H1 (cell line): ENCODE measurements around the gene SMYD3. TPM values are rescaled to one million over a fixed set of nuclear protein-coding genes. Genes with fewer than 3 reads are reported as not detected.

Source experiments
- CEBPB ChIP-seq: IDR thresholded peaks from 2 replicates; pipeline ENCODE4 v1.6.1; 2012; ENCODE audit warnings: low read depth, low read length
- CHD1 ChIP-seq: IDR thresholded peaks from 2 replicates; pipeline ENCODE4 v1.6.1; 2012; ENCODE audit warnings: low read depth, low read length, improper control_type of control experiment
- EP300 ChIP-seq, 2 experiments: IDR thresholded peaks; 1 replicate in 1 of 2; 2 replicates in 1 of 2; pipeline ENCODE4 v1.6.1; 2011 to 2012; ENCODE audit warnings: low read depth in 2 of 2, low read length in 2 of 2, mild to moderate bottlenecking in 2 of 2, borderline replicate concordance in 1 of 2, inconsistent platforms in 1 of 2, moderate library complexity in 1 of 2
- GABPA ChIP-seq: IDR thresholded peaks from 2 replicates; pipeline ENCODE4 v1.6.1; 2011; ENCODE audit warnings: mild to moderate bottlenecking, low read length, moderate library complexity, borderline replicate concordance; ENCODE audit not compliant: insufficient read depth
- GTF2F1 ChIP-seq: IDR thresholded peaks from 2 replicates; pipeline ENCODE4 v1.6.1; 2012; ENCODE audit warnings: low read depth, low read length, improper control_type of control experiment, borderline replicate concordance
- KDM1A ChIP-seq: fragments of 200-600, 300-600 bp; sonication (generic); IDR thresholded peaks from 2 replicates; pipeline ENCODE4 v1.7.1; 2016; ENCODE audit warnings: mild to moderate bottlenecking, low read length, borderline replicate concordance
- MAFK ChIP-seq: IDR thresholded peaks from 2 replicates; pipeline ENCODE4 v1.6.1; 2012; ENCODE audit warnings: low read depth, mild to moderate bottlenecking, improper control_type of control experiment, low read length
- NRF1 ChIP-seq: IDR thresholded peaks from 2 replicates; pipeline ENCODE4 v1.6.1; 2011; ENCODE audit warnings: mild to moderate bottlenecking, low read depth, low read length, improper control_type of control experiment
- PHF8 ChIP-seq: fragments of 200-600 bp; sonication (generic); conservative IDR thresholded peaks from 2 replicates; pipeline ENCODE4 v1.7.1; 2012; ENCODE audit warnings: low read depth, mild to moderate bottlenecking, inconsistent platforms, low read length, moderate library complexity
- polyA plus RNA-seq, 7 experiments: library from polyadenylated mRNA; depleted of rRNA in 3 of 7; stranded (reverse) in 5 of 7; unstranded in 2 of 7; fragments of >200 nt in 5 of 7; fragments of 200-250 nt in 2 of 7; gene quantifications; 1 replicate in 5 of 7; 2 replicates in 1 of 7; 4 replicates in 1 of 7; pipeline versions ENCODE4 v1.2.1 to v1.2.3, GENCODE V29; 2011 to 2013; ENCODE audit warnings: missing spikeins in 2 of 7, mixed read lengths in 2 of 7
- total RNA-seq: library from RNA; stranded (reverse); fragmentation: NEBNext Ultra II Directional; extraction: Animal tissue kit (Norgen Biotek cat#: 25700); gene quantifications from 2 replicates; pipeline ENCODE4 v1.2.1, GENCODE V29; 2021
- TF ChIP-seq, protein P1 (sequence below): fragments of 300-600 bp; sonication (generic); IDR thresholded peaks from 2 replicates; pipeline ENCODE4 v1.7.1; 2012; ENCODE audit warnings: low read length, moderate library complexity, mild to moderate bottlenecking, inconsistent platforms; ENCODE audit not compliant: insufficient replicate concordance

The SMYD3 gene
- total and polyA plus RNA-seq, 2 of the 8 experiments (the other 6 are each of a cell fraction or from before 2014, with no cell fraction given), result 17.3 to 25.4 TPM

DNA sequence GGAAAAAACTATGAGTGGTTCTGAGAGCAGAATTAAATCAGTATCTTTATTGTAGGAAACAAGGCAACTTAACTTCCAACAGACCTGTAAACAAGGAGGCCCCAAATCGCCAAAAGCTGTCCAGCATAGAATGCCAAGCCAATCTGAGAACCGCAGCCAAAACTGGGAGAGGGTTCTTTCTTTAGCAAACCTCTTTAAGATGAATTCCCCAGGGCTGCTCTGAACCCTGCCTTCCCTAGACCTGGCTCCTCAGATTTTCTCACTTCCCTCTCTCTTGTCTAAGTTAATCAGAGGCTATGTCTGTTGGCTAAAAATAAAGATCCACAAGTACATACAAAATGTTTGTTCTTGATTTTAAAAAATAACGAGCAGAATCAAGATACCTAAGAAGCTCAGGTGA is 141.4 kb downstream of the SMYD3 start (continued):
- TF ChIP-seq, protein P1, sequence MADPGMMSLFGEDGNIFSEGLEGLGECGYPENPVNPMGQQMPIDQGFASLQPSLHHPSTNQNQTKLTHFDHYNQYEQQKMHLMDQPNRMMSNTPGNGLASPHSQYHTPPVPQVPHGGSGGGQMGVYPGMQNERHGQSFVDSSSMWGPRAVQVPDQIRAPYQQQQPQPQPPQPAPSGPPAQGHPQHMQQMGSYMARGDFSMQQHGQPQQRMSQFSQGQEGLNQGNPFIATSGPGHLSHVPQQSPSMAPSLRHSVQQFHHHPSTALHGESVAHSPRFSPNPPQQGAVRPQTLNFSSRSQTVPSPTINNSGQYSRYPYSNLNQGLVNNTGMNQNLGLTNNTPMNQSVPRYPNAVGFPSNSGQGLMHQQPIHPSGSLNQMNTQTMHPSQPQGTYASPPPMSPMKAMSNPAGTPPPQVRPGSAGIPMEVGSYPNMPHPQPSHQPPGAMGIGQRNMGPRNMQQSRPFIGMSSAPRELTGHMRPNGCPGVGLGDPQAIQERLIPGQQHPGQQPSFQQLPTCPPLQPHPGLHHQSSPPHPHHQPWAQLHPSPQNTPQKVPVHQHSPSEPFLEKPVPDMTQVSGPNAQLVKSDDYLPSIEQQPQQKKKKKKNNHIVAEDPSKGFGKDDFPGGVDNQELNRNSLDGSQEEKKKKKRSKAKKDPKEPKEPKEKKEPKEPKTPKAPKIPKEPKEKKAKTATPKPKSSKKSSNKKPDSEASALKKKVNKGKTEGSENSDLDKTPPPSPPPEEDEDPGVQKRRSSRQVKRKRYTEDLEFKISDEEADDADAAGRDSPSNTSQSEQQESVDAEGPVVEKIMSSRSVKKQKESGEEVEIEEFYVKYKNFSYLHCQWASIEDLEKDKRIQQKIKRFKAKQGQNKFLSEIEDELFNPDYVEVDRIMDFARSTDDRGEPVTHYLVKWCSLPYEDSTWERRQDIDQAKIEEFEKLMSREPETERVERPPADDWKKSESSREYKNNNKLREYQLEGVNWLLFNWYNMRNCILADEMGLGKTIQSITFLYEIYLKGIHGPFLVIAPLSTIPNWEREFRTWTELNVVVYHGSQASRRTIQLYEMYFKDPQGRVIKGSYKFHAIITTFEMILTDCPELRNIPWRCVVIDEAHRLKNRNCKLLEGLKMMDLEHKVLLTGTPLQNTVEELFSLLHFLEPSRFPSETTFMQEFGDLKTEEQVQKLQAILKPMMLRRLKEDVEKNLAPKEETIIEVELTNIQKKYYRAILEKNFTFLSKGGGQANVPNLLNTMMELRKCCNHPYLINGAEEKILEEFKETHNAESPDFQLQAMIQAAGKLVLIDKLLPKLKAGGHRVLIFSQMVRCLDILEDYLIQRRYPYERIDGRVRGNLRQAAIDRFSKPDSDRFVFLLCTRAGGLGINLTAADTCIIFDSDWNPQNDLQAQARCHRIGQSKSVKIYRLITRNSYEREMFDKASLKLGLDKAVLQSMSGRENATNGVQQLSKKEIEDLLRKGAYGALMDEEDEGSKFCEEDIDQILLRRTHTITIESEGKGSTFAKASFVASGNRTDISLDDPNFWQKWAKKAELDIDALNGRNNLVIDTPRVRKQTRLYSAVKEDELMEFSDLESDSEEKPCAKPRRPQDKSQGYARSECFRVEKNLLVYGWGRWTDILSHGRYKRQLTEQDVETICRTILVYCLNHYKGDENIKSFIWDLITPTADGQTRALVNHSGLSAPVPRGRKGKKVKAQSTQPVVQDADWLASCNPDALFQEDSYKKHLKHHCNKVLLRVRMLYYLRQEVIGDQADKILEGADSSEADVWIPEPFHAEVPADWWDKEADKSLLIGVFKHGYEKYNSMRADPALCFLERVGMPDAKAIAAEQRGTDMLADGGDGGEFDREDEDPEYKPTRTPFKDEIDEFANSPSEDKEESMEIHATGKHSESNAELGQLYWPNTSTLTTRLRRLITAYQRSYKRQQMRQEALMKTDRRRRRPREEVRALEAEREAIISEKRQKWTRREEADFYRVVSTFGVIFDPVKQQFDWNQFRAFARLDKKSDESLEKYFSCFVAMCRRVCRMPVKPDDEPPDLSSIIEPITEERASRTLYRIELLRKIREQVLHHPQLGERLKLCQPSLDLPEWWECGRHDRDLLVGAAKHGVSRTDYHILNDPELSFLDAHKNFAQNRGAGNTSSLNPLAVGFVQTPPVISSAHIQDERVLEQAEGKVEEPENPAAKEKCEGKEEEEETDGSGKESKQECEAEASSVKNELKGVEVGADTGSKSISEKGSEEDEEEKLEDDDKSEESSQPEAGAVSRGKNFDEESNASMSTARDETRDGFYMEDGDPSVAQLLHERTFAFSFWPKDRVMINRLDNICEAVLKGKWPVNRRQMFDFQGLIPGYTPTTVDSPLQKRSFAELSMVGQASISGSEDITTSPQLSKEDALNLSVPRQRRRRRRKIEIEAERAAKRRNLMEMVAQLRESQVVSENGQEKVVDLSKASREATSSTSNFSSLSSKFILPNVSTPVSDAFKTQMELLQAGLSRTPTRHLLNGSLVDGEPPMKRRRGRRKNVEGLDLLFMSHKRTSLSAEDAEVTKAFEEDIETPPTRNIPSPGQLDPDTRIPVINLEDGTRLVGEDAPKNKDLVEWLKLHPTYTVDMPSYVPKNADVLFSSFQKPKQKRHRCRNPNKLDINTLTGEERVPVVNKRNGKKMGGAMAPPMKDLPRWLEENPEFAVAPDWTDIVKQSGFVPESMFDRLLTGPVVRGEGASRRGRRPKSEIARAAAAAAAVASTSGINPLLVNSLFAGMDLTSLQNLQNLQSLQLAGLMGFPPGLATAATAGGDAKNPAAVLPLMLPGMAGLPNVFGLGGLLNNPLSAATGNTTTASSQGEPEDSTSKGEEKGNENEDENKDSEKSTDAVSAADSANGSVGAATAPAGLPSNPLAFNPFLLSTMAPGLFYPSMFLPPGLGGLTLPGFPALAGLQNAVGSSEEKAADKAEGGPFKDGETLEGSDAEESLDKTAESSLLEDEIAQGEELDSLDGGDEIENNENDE, result no peak
- TF ChIP-seq GABPA, result no peak
- TF ChIP-seq PHF8, result no peak
- TF ChIP-seq NRF1, result no peak
- TF ChIP-seq EP300 (IDR thresholded peaks at IDR 0.05; ENCODE audit: borderline replicate concordance in 1 of 2, low read depth in 2 of 2, low read length in 2 of 2), result no peak
- TF ChIP-seq CEBPB, result no peak
- TF ChIP-seq GTF2F1, result no peak
- no peak for TF ChIP-seq CHD1
- no peak for TF ChIP-seq MAFK
- no peak for TF ChIP-seq KDM1A
